ENCODE data around the gene PSMD2. TPM values are rescaled to one million over a fixed set of nuclear protein-coding genes. Genes with fewer than 3 reads are reported as not detected.

Gene PSMD2
- total RNA-seq, 1 donor from 2014 or later: 210 TPM

GRCh38 chr3:184354754-184355153 lies 55.7 kb downstream of the PSMD2 start:
- Mint-ChIP-seq H3K27ac (no peak overlapping the region), H3K4me1 (no peaks in the 10 kb centered on the region), H3K9me3 (no peaks in the 10 kb centered on the region), H3K27me3 (no peaks in the 10 kb centered on the region), H3K4me3 (no peak overlapping the region), H3K36me3 (ENCODE audit: low read depth) (no peaks in the 10 kb centered on the region)
- POLR2A ChIA-PET: no interaction called here
- no peak for TF ChIP-seq CTCF (IDR thresholded peaks at IDR 0.05)
- intact Hi-C loops (cut with micrococcal nuclease): loop anchor here (1.0 kb wide), 3 partner anchors 9 to 190 kb away; no protein-coding TSS in a partner anchor
- ATAC-seq (ENCODE audit: low read depth) (no peak), DNase-seq (no peak)
- CTCF ChIA-PET: interaction anchor here (0.9 to 1.9 kb wide), 2 partner anchors 157 to 160 kb away, joined by 5 to 24 read pairs; no protein-coding TSS in a partner anchor

GRCh38 chr3:184355261-184356040 lies 56.4 kb downstream of the PSMD2 start:
- intact Hi-C loops (cut with micrococcal nuclease): no loop called here
- no peak for TF ChIP-seq CTCF (IDR thresholded peaks at IDR 0.05)
- ChIA-PET POLR2A (no interaction called here), CTCF (interaction anchor here (0.6 to 0.9 kb wide), 2 partner anchors 156 to 187 kb away, joined by 5 to 6 read pairs; no protein-coding TSS in a partner anchor)
- H3K27ac Mint-ChIP-seq: no peak overlapping the region
- H3K4me1 Mint-ChIP-seq: peaks cover 2% of the 10 kb centered on the region
- DNase-seq (no peak), ATAC-seq (ENCODE audit: low read depth) (no peak)
- no peaks in the 10 kb centered on the region for H3K9me3 Mint-ChIP-seq
- H3K27me3 Mint-ChIP-seq: no peaks in the 10 kb centered on the region
- H3K4me3 Mint-ChIP-seq: no peak overlapping the region
- no peaks in the 10 kb centered on the region for H3K36me3 Mint-ChIP-seq (ENCODE audit: low read depth)

- ATAC-seq (ENCODE audit: low read depth) (no peak), DNase-seq (no peak)
- peaks cover 8% of the 10 kb centered on the region for H3K4me1 Mint-ChIP-seq
- TF ChIP-seq CTCF (IDR thresholded peaks at IDR 0.05): no peak
- POLR2A ChIA-PET: no interaction called here
- no peak overlapping the region for H3K4me3 Mint-ChIP-seq
- no peak overlapping the region for H3K27ac Mint-ChIP-seq
- H3K27me3 Mint-ChIP-seq: no peaks in the 10 kb centered on the region
- no peaks in the 10 kb centered on the region for H3K9me3 Mint-ChIP-seq
- H3K36me3 Mint-ChIP-seq (ENCODE audit: low read depth): peaks cover 4% of the 10 kb centered on the region
- intact Hi-C loops (cut with micrococcal nuclease): no loop called here
- CTCF ChIA-PET: interaction anchor here (0.6 kb wide), 1 partner anchor 222 kb away, joined by 5 read pairs; no protein-coding TSS in a partner anchor
Measured at GRCh38 chr3:184357248-184358123, 58.4 kb downstream of the PSMD2 start.

GRCh38 chr3:184358124-184358767 lies 59.2 kb downstream of the PSMD2 start:
- ATAC-seq (ENCODE audit: low read depth): no peak
- Mint-ChIP-seq H3K9me3 (no peaks in the 10 kb centered on the region), H3K27me3 (no peaks in the 10 kb centered on the region), H3K4me1 (peaks cover 9% of the 10 kb centered on the region), H3K4me3 (no peak overlapping the region), H3K27ac (no peak overlapping the region), H3K36me3 (ENCODE audit: low read depth) (peaks cover 6% of the 10 kb centered on the region)
- ChIA-PET POLR2A (no interaction called here), CTCF (no interaction called here)
- no peak for DNase-seq
- no peak for TF ChIP-seq CTCF (IDR thresholded peaks at IDR 0.05)
- intact Hi-C loops (cut with micrococcal nuclease): no loop called here

Other genes starting within 250 kb of the PSMD2 start
- gene HTR3C, start 246.2 kb upstream of the PSMD2 start, total RNA-seq: not detected in 2 replicates
- not detected in 2 replicates for gene HTR3E, start 202.2 kb upstream of the PSMD2 start, total RNA-seq
- gene EIF2B5, start 163.9 kb upstream of the PSMD2 start, total RNA-seq: 72.0 and 74.2 TPM in 2 replicates
- gene DVL3, start 143.9 kb upstream of the PSMD2 start, total RNA-seq: 52.1 and 54.2 TPM in 2 replicates
- gene AP2M1, start 124.4 kb upstream of the PSMD2 start, total RNA-seq: 169 and 177 TPM in 2 replicates
- gene ABCF3, start 113.0 kb upstream of the PSMD2 start, total RNA-seq: 78.0 and 86.7 TPM in 2 replicates
- 0.42 and 0.76 TPM in 2 replicates for gene VWA5B2, start 69.7 kb upstream of the PSMD2 start, total RNA-seq
- 33.8 and 34.0 TPM in 2 replicates for gene ALG3, start 50.3 kb upstream of the PSMD2 start, total RNA-seq
- gene EEF1AKMT4, start 49.6 kb upstream of the PSMD2 start, total RNA-seq: 1.9 and 2.9 TPM in 2 replicates
- not detected in 2 replicates for gene CAMK2N2, start 37.7 kb upstream of the PSMD2 start, total RNA-seq
- not detected in 2 replicates for gene ECE2, start 23.2 kb upstream of the PSMD2 start, total RNA-seq
- 292 and 319 TPM in 2 replicates for gene EIF4G1, start 15.4 kb downstream of the PSMD2 start, total RNA-seq
- gene FAM131A, start 38.4 kb downstream of the PSMD2 start, total RNA-seq: 4.5 and 5.3 TPM in 2 replicates
- 3.4 and 3.5 TPM in 2 replicates for gene CLCN2, start 62.4 kb downstream of the PSMD2 start, total RNA-seq
- 49.3 and 60.5 TPM in 2 replicates for gene POLR2H, start 62.5 kb downstream of the PSMD2 start, total RNA-seq
- not detected in 2 replicates for gene THPO, start 79.0 kb downstream of the PSMD2 start, total RNA-seq
- not detected in 2 replicates for gene CHRD, start 80.8 kb downstream of the PSMD2 start, total RNA-seq